ENCODE results near the gene MRPL51.

MRPL51 gene

GRCh38 chr12:6443361-6443983 is 49.6 kb downstream of the MRPL51 start:
- DNase-seq (peak; percentile 55), ATAC-seq (ENCODE audit: insufficient read depth, low read depth) (peak; percentile 81)
- no peaks in the 10 kb centered on the region for H3K36me3 ChIP-seq (ENCODE audit: insufficient read depth, low read length)
- H3K9me3 ChIP-seq (ENCODE audit: insufficient read depth, low read length, severe bottlenecking), result no peaks in the 10 kb centered on the region
- H3K27ac ChIP-seq (ENCODE audit: low read length), result peak overlapping the region; percentile 47
- no peak overlapping the region for H3K4me3 ChIP-seq (ENCODE audit: low read depth in 1 of 2, low read length in 2 of 2)
- no peak for TF ChIP-seq EZH2 (IDR thresholded peaks at IDR 0.05; ENCODE audit: borderline replicate concordance, low read depth, low read length, severe bottlenecking)
- TF ChIP-seq CTCF (IDR thresholded peaks at IDR 0.05; ENCODE audit: borderline replicate concordance, extremely low read depth, low read length, poor library complexity, severe bottlenecking), result no peak
- peak overlapping the region; percentile 31 for H3K9ac ChIP-seq (ENCODE audit: low read depth, low read length)
- H4K20me1 ChIP-seq (ENCODE audit: insufficient read depth, low read length), result no peaks in the 10 kb centered on the region
- H3K4me1 ChIP-seq (ENCODE audit: insufficient read depth, low read length), result peaks cover 15% of the 10 kb centered on the region
- H3K4me2 ChIP-seq (ENCODE audit: insufficient read depth, low read length), result no peak overlapping the region
- 0 out of 2 replicates have a peak overlapping the region, but pooled peaks have one; percentile 25 for H2AFZ ChIP-seq (ENCODE audit: low read depth, low read length)
- no peaks in the 10 kb centered on the region for H3K79me2 ChIP-seq (ENCODE audit: insufficient read depth, low read length)
- H3K27me3 ChIP-seq (ENCODE audit: insufficient read depth, low read length, poor library complexity), result no peaks in the 10 kb centered on the region

GRCh38 chr12:6442836-6443235 is 50.2 kb downstream of the MRPL51 start:
- H3K4me2 ChIP-seq (ENCODE audit: insufficient read depth, low read length), result no peak overlapping the region
- H3K36me3 ChIP-seq (ENCODE audit: insufficient read depth, low read length), result no peaks in the 10 kb centered on the region

More at GRCh38 chr12:6442836-6443235, 50.2 kb downstream of the MRPL51 start:
- H2AFZ ChIP-seq (ENCODE audit: low read depth, low read length), result no peak overlapping the region
- H3K9ac ChIP-seq (ENCODE audit: low read depth, low read length), result peak overlapping the region; percentile 31
- no peaks in the 10 kb centered on the region for H3K79me2 ChIP-seq (ENCODE audit: insufficient read depth, low read length)
- no peak overlapping the region for H3K4me3 ChIP-seq (ENCODE audit: low read depth in 1 of 2, low read length in 2 of 2)
- TF ChIP-seq EZH2 (IDR thresholded peaks at IDR 0.05; ENCODE audit: borderline replicate concordance, low read depth, low read length, severe bottlenecking), result no peak
- no peak for TF ChIP-seq CTCF (IDR thresholded peaks at IDR 0.05; ENCODE audit: borderline replicate concordance, extremely low read depth, low read length, poor library complexity, severe bottlenecking)
- no peaks in the 10 kb centered on the region for H3K9me3 ChIP-seq (ENCODE audit: insufficient read depth, low read length, severe bottlenecking)
- H3K27me3 ChIP-seq (ENCODE audit: insufficient read depth, low read length, poor library complexity), result no peaks in the 10 kb centered on the region
- peak overlapping the region; percentile 47 for H3K27ac ChIP-seq (ENCODE audit: low read length)
- H3K4me1 ChIP-seq (ENCODE audit: insufficient read depth, low read length), result peaks cover 15% of the 10 kb centered on the region
- no peak for DNase-seq
- ATAC-seq (ENCODE audit: insufficient read depth, low read depth), result no peak
- H4K20me1 ChIP-seq (ENCODE audit: insufficient read depth, low read length), result no peaks in the 10 kb centered on the region

All from DND-41 (cell line).